ENCODE measurements around the gene NAA80. TPM values are rescaled to one million over a fixed set of nuclear protein-coding genes. Genes with fewer than 3 reads are reported as not detected.
A peak's percentile ranks its signal among the peaks of the same experiment; 100 is the strongest.

The NAA80 gene
- polyA plus RNA-seq, 2 of the 4 experiments (the other 2 are of a cell fraction): 3.1 to 5.3 TPM

DNA sequence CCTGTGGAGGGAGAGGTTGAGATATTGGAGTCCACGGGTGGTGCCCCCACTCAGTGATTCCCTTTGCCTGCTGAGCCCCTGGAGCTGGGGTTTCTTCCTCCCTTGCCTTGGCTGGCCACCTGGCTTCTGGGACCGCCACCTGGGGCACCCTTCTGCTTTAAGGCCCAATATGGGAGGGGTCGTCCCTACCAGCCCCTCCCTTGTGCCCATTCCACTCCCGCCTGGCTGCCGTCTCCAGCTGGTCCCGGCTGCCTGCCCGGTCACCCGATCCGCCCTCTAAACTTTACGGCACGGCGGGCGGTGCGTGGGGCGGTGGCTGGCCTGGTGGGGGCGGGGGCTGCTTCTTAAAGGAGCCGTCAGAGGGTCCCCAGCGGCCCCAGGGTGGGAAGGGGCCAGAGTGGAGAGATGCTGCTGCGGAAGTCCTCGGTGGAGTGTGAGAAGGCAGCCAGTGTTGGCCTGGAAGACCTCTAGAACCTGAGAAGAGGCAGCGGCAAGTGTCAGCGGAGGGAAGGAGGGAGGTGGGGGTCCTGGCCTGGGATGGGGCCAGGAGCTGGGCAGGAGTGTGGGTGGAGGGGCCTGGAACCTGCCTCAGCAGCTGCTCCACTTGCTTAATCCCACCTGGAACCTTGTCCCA is 31.8 kb downstream of the NAA80 start:
- CTCF ChIA-PET: interaction anchor here (1.0 to 7.4 kb wide), 8 partner anchors 12 to 75 kb away, joined by 3 to 60 read pairs (median 9); no protein-coding TSS in a partner anchor
- H3K27ac ChIP-seq: peak overlapping the region; percentile 48 to 94; a peak in 5 of 6 replicates
- H3K4me3 ChIP-seq: peak overlapping the region; percentile 14; the same call in 1 of the 3 replicates
- WGBS (ENCODE audit: missing lambda C conversion rate): 65% methylated on average over 10 of the region's 22 CpGs
- H3K4me1 ChIP-seq: peaks cover 78% of the 10 kb centered on the region
- no peaks in the 10 kb centered on the region for H3K9me3 ChIP-seq
- DNase-seq (ENCODE audit: low read depth in 1 of 2, low spot score in 1 of 2) (no peak), FAIRE-seq (no peak), ATAC-seq (no peak)
- POLR2A ChIA-PET: interaction anchor here (0.5 to 2.1 kb wide), 2 partner anchors 11 to 21 kb away, joined by 4 to 5 read pairs; no protein-coding TSS in a partner anchor
- TF ChIP-seq, protein P1, sequence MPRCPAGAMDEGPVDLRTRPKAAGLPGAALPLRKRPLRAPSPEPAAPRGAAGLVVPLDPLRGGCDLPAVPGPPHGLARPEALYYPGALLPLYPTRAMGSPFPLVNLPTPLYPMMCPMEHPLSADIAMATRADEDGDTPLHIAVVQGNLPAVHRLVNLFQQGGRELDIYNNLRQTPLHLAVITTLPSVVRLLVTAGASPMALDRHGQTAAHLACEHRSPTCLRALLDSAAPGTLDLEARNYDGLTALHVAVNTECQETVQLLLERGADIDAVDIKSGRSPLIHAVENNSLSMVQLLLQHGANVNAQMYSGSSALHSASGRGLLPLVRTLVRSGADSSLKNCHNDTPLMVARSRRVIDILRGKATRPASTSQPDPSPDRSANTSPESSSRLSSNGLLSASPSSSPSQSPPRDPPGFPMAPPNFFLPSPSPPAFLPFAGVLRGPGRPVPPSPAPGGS (IDR thresholded peaks at IDR 0.05): no peak
- no peak for TF ChIP-seq RARB (CRISPR knock-in tag; IDR thresholded peaks at IDR 0.05)
- TF ChIP-seq, protein P2, sequence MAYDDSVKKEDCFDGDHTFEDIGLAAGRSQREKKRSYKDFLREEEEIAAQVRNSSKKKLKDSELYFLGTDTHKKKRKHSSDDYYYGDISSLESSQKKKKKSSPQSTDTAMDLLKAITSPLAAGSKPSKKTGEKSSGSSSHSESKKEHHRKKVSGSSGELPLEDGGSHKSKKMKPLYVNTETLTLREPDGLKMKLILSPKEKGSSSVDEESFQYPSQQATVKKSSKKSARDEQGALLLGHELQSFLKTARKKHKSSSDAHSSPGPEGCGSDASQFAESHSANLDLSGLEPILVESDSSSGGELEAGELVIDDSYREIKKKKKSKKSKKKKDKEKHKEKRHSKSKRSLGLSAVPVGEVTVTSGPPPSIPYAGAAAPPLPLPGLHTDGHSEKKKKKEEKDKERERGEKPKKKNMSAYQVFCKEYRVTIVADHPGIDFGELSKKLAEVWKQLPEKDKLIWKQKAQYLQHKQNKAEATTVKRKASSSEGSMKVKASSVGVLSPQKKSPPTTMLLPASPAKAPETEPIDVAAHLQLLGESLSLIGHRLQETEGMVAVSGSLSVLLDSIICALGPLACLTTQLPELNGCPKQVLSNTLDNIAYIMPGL (CRISPR knock-in tag; IDR thresholded peaks at IDR 0.05; ENCODE audit: borderline replicate concordance): no peak
- no peak for TF ChIP-seq NR3C1 (IDR thresholded peaks at IDR 0.05)
- TF ChIP-seq POLR2AphosphoS2 (conservative IDR thresholded peaks at IDR 0.05; ENCODE audit: low read length): no peak
- TF ChIP-seq, protein P3, sequence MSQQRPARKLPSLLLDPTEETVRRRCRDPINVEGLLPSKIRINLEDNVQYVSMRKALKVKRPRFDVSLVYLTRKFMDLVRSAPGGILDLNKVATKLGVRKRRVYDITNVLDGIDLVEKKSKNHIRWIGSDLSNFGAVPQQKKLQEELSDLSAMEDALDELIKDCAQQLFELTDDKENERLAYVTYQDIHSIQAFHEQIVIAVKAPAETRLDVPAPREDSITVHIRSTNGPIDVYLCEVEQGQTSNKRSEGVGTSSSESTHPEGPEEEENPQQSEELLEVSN (IDR thresholded peaks at IDR 0.05; ENCODE audit: borderline replicate concordance, low read depth): no peak
- no peak for TF ChIP-seq KDM1A (IDR thresholded peaks at IDR 0.05; ENCODE audit: low read depth)
- no peak for TF ChIP-seq CHD2 (IDR thresholded peaks at IDR 0.05; ENCODE audit: low read length, partially characterized antibody)
- no peak for TF ChIP-seq HOXA7 (CRISPR knock-in tag; IDR thresholded peaks at IDR 0.05)
- TF ChIP-seq NFE2L2 (conservative IDR thresholded peaks at IDR 0.05; ENCODE audit: low read length): no peak
- TF ChIP-seq RCOR1 (IDR thresholded peaks at IDR 0.05; ENCODE audit: low read depth, low read length): no peak
- TF ChIP-seq ESRRA (IDR thresholded peaks at IDR 0.05; ENCODE audit: borderline replicate concordance, low read length): no peak
- TF ChIP-seq, protein P4, sequence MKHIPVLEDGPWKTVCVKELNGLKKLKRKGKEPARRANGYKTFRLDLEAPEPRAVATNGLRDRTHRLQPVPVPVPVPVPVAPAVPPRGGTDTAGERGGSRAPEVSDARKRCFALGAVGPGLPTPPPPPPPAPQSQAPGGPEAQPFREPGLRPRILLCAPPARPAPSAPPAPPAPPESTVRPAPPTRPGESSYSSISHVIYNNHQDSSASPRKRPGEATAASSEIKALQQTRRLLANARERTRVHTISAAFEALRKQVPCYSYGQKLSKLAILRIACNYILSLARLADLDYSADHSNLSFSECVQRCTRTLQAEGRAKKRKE (CRISPR knock-in tag; IDR thresholded peaks at IDR 0.05; ENCODE audit: low read depth): no peak
- TF ChIP-seq RAD21 (conservative IDR thresholded peaks at IDR 0.05 in 1 of 2, IDR thresholded peaks at IDR 0.05 in 1 of 2): no peak
- TF ChIP-seq, protein P5, sequence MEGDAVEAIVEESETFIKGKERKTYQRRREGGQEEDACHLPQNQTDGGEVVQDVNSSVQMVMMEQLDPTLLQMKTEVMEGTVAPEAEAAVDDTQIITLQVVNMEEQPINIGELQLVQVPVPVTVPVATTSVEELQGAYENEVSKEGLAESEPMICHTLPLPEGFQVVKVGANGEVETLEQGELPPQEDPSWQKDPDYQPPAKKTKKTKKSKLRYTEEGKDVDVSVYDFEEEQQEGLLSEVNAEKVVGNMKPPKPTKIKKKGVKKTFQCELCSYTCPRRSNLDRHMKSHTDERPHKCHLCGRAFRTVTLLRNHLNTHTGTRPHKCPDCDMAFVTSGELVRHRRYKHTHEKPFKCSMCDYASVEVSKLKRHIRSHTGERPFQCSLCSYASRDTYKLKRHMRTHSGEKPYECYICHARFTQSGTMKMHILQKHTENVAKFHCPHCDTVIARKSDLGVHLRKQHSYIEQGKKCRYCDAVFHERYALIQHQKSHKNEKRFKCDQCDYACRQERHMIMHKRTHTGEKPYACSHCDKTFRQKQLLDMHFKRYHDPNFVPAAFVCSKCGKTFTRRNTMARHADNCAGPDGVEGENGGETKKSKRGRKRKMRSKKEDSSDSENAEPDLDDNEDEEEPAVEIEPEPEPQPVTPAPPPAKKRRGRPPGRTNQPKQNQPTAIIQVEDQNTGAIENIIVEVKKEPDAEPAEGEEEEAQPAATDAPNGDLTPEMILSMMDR (IDR thresholded peaks at IDR 0.05): no peak
- no peak for TF ChIP-seq RFX5 (IDR thresholded peaks at IDR 0.05)
- peak overlapping the region; percentile 98 for H3K4me2 ChIP-seq

DNA sequence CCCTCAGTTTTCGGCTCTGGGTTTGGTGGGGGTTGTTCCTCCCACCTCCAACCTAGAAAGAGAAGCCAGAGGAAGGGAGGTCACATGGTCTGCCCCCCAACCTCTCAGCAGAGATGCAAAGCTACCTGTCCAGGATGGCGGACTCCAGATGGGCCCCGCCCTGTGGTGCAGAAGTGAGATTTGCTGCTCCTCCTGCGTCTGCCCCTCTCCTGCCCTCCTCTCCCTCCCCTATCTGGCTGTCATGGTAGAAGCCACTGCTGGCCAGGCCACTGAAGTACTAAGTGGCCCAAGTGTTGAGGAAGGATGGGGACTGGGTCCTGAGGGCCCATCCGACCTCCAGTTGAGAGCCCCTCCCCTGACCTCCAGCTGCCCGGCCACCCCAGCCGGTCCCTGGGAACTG is 32.4 kb downstream of the NAA80 start:
- no peak for FAIRE-seq
- DNase-seq (ENCODE audit: low read depth in 1 of 2, low spot score in 1 of 2): no peak
- POLR2A ChIA-PET: interaction anchor here (0.5 kb wide), 1 partner anchor 11 kb away, joined by 5 read pairs; no protein-coding TSS in a partner anchor
- Histone ChIP-seq H3K4me3 (no peak overlapping the region; the same call in 2 of the 3 replicates), H3K4me1 (peaks cover 78% of the 10 kb centered on the region), H3K27ac (peak overlapping the region; percentile 48 to 94; a peak in 5 of 6 replicates), H3K9me3 (no peaks in the 10 kb centered on the region), H3K4me2 (peak overlapping the region; percentile 98)
- TF ChIP-seq ZC3H11A (IDR thresholded peaks at IDR 0.05): no peak
- TF ChIP-seq KDM5A (IDR thresholded peaks at IDR 0.05): no peak
- TF ChIP-seq ZSCAN20 (CRISPR knock-in tag; IDR thresholded peaks at IDR 0.05): no peak
- TF ChIP-seq NFE2L2 (conservative IDR thresholded peaks at IDR 0.05; ENCODE audit: low read length): no peak
- WGBS (ENCODE audit: missing lambda C conversion rate): 78% methylated on average over 7 of the region's 7 CpGs
- CTCF ChIA-PET: interaction anchor here (0.7 to 7.4 kb wide), 9 partner anchors 8 to 75 kb away, joined by 3 to 60 read pairs (median 8); no protein-coding TSS in a partner anchor
- no peak for ATAC-seq

Data from A549 (cell line).